Stomach (tissue), 4 donors: Measurements from ENCODE around the gene ISG15.
A peak's percentile ranks its signal among the peaks of the same experiment; 100 is the strongest.

Experiments used
- EP300 ChIP-seq: sonication (generic); formaldehyde crosslinking; IDR thresholded peaks from one replicate; pipeline ENCODE4 v1.6.1; 2017; ENCODE audit warnings: antibody characterized with exemption
- POLR2A ChIP-seq, 4 donors: fragments of 450-650 bp; IDR thresholded peaks; one replicate each; pipeline ENCODE4 v1.6.1; 2016; ENCODE audit warnings: antibody characterized with exemption in 4 of 4, control low read depth in 2 of 4, mild to moderate bottlenecking in 1 of 4, moderate library complexity in 1 of 4
- POLR2AphosphoS5 ChIP-seq, 3 donors: sonication (generic); formaldehyde crosslinking; IDR thresholded peaks; one replicate each; pipeline ENCODE4 v1.6.1; 2016; ENCODE audit warnings: antibody characterized with exemption in 3 of 3
- TF ChIP-seq, protein P1 (sequence below), 7 experiments: fragments of 450-650 bp in 4 of 7; fragments of 200-600 bp in 3 of 7; sonication (generic) in 3 of 7; IDR thresholded peaks; one replicate each; pipeline ENCODE4 v1.5.1; 2016 to 2019; ENCODE audit warnings: antibody characterized with exemption in 7 of 7, control low read depth in 2 of 7, mild to moderate bottlenecking in 1 of 7

DNA sequence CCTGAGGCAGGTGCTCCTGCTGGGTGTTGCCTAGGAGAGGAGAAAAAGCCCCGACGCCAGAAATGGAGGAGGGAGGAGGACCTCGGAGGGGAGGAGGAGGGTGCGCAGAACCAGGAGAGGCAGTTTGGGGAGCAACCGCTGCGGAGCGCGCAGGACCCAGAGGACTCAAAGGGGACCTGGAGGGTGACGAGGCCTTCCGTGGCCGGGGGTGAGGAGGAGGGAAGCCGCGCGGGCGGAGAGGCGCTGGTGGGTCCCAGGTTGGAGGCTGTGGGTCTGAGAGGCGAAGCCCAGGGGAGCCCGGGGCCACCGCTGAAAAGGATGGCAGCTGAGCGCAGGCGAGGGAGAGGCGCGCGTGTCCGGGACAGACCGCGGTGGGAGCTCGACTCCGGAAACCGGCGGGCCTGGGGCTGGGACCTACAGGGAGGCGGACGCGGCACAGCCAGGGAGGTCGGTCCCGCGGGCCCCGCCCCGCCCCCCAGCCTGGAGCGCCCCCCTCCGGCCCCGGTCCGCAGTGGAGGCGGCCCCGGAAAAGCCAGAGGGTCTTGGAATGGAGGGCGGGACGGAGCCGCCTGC lies 45.7 kb downstream of the ISG15 start:
- TF ChIP-seq, protein P1, sequence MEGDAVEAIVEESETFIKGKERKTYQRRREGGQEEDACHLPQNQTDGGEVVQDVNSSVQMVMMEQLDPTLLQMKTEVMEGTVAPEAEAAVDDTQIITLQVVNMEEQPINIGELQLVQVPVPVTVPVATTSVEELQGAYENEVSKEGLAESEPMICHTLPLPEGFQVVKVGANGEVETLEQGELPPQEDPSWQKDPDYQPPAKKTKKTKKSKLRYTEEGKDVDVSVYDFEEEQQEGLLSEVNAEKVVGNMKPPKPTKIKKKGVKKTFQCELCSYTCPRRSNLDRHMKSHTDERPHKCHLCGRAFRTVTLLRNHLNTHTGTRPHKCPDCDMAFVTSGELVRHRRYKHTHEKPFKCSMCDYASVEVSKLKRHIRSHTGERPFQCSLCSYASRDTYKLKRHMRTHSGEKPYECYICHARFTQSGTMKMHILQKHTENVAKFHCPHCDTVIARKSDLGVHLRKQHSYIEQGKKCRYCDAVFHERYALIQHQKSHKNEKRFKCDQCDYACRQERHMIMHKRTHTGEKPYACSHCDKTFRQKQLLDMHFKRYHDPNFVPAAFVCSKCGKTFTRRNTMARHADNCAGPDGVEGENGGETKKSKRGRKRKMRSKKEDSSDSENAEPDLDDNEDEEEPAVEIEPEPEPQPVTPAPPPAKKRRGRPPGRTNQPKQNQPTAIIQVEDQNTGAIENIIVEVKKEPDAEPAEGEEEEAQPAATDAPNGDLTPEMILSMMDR (IDR thresholded peaks at IDR 0.05): peak in 1 of 7 experiments; percentile 25
- TF ChIP-seq POLR2A (IDR thresholded peaks at IDR 0.05): no peak
- TF ChIP-seq EP300: no peak
- no peak for TF ChIP-seq POLR2AphosphoS5 (IDR thresholded peaks at IDR 0.05)
